HG02970 (cell line): Measurements from ENCODE around the gene AKAP13.

Experiments used
- ATAC-seq: cut with Tn5 transposase; IDR thresholded peaks from one replicate; pipeline ENCODE4 v1.9.1; 2021; ENCODE audit warnings: mild to moderate bottlenecking, moderate library complexity, moderate number of reproducible peaks; ENCODE audit not compliant: unreplicated experiment, low FRiP score

AKAP13 gene

GRCh38 chr15:85769182-85769900, 388.9 kb downstream of the AKAP13 start:
- ATAC-seq, result no peak

GRCh38 chr15:85770096-85771041, 390.0 kb downstream of the AKAP13 start:
- ATAC-seq, result no peak

- no peak for ATAC-seq
Observed at GRCh38 chr15:85771271-85771670, 390.9 kb downstream of the AKAP13 start.

- ATAC-seq, result no peak
Observed at GRCh38 chr15:85771781-85772445, 391.5 kb downstream of the AKAP13 start.

- ATAC-seq, result no peak
Observed at GRCh38 chr15:85772668-85773067, 392.3 kb downstream of the AKAP13 start.

GRCh38 chr15:85773249-85773648, 392.8 kb downstream of the AKAP13 start:
- ATAC-seq, result no peak

GRCh38 chr15:85773970-85774369, 393.6 kb downstream of the AKAP13 start:
- ATAC-seq, result no peak

- ATAC-seq, result no peak
Observed at GRCh38 chr15:85777250-85778106, 397.1 kb downstream of the AKAP13 start.

- ATAC-seq, result no peak
Observed at GRCh38 chr15:85778107-85778776, 397.8 kb downstream of the AKAP13 start.

GRCh38 chr15:85779249-85779648, 398.8 kb downstream of the AKAP13 start:
- no peak for ATAC-seq

GRCh38 chr15:85780225-85780985, 400.0 kb downstream of the AKAP13 start:
- ATAC-seq, result no peak

- no peak for ATAC-seq
Observed at GRCh38 chr15:85781099-85781498, 400.7 kb downstream of the AKAP13 start.

- ATAC-seq, result no peak
Observed at GRCh38 chr15:85782064-85782463, 401.7 kb downstream of the AKAP13 start.

- ATAC-seq, result no peak
Observed at GRCh38 chr15:85785887-85786780, 405.7 kb downstream of the AKAP13 start.

GRCh38 chr15:85786781-85787114, 406.3 kb downstream of the AKAP13 start:
- no peak for ATAC-seq

GRCh38 chr15:85788771-85789495, 408.5 kb downstream of the AKAP13 start:
- ATAC-seq, result no peak

GRCh38 chr15:85789496-85789875, 409.1 kb downstream of the AKAP13 start:
- ATAC-seq, result no peak
